Hepatocyte (in vitro differentiated cells): ENCODE measurements around the gene PHLDB2. TPM values are rescaled to one million over a fixed set of nuclear protein-coding genes. Genes with fewer than 3 reads are reported as not detected.

Experiments used
- DNase-seq: peaks from one replicate; pipeline ENCODE4 v3.0.0-alpha.2; 2016; ENCODE audit warnings: low spot score
- H2AFZ ChIP-seq: fragments of 200-600 bp; sonication (generic); 2 replicates; pipeline ENCODE4 v1.6.0; 2016; ENCODE audit warnings: antibody characterized with exemption, mild to moderate bottlenecking
- H3K27ac ChIP-seq: fragments of 200-600 bp; sonication (generic); 2 replicates; pipeline ENCODE4 v1.5.1; 2016; ENCODE audit warnings: mild to moderate bottlenecking
- H3K27me3 ChIP-seq: fragments of 200-600 bp; sonication (generic); 2 replicates; pipeline ENCODE4 v1.6.1; 2016
- H3K36me3 ChIP-seq: fragments of 200-600 bp; sonication (generic); replicated peaks from 2 replicates; pipeline ENCODE4 v1.5.1; 2016; ENCODE audit warnings: low read depth; ENCODE audit not compliant: insufficient read depth
- H3K4me1 ChIP-seq: fragments of 200-600 bp; sonication (generic); 2 replicates; pipeline ENCODE4 v1.5.1; 2016; ENCODE audit warnings: mild to moderate bottlenecking, moderate library complexity; ENCODE audit not compliant: insufficient read depth
- H3K4me2 ChIP-seq: fragments of 200-600 bp; sonication (generic); 2 replicates; pipeline ENCODE4 v1.6.0; 2016
- H3K4me3 ChIP-seq: fragments of 200-600 bp; sonication (generic); 2 replicates; pipeline ENCODE4 v1.5.1; 2016; ENCODE audit warnings: mild to moderate bottlenecking
- H3K79me2 ChIP-seq: fragments of 200-600 bp; sonication (generic); 2 replicates; pipeline ENCODE4 v1.6.0; 2017; ENCODE audit warnings: mild to moderate bottlenecking
- H3K9me2 ChIP-seq: fragments of 200-600 bp; sonication (generic); replicated peaks from 2 replicates; pipeline ENCODE4 v1.6.0; 2017; ENCODE audit warnings: mild to moderate bottlenecking; ENCODE audit not compliant: insufficient read depth
- H3K9me3 ChIP-seq: fragments of 200-600 bp; sonication (generic); 2 replicates; pipeline ENCODE4 v1.5.1; 2016; ENCODE audit warnings: low read depth, mild to moderate bottlenecking
- H4K20me1 ChIP-seq: fragments of 200-600 bp; sonication (generic); 2 replicates; pipeline ENCODE4 v1.6.0; 2016; ENCODE audit warnings: mild to moderate bottlenecking; ENCODE audit not compliant: insufficient read depth, poor library complexity, severe bottlenecking
- EZH2 ChIP-seq: fragments of 200-600 bp; sonication (generic); IDR thresholded peaks from 2 replicates; pipeline ENCODE4 v1.6.1; 2016; ENCODE audit warnings: antibody characterized with exemption, mild to moderate bottlenecking, borderline replicate concordance
- EZH2phosphoT487 ChIP-seq: fragments of 200-600 bp; sonication (generic); IDR thresholded peaks from one replicate; pipeline ENCODE4 v1.6.1; 2018; ENCODE audit warnings: antibody characterized with exemption, mild to moderate bottlenecking, low read depth, moderate library complexity; ENCODE audit not compliant: unreplicated experiment, severe bottlenecking
- WGBS: methylation state at CpG from one replicate; pipeline ENCODE4 v1.1.6; 2016; ENCODE audit warnings: low lambda C conversion rate; ENCODE audit errors: missing lambda C conversion rate; 5-methylcytosine and 5-hydroxymethylcytosine counted together
- polyA plus RNA-seq: library from polyadenylated mRNA; unstranded; fragments of >200 nt; fragmentation: Nextera tagmentation; extraction: Ambion mirVana; gene quantifications from 2 replicates; pipeline ENCODE4 v1.2.1, GENCODE V29; 2016
- total RNA-seq: library from RNA; depleted of rRNA; stranded (reverse); fragments of >200 nt; gene quantifications from 2 replicates; pipeline ENCODE4 v1.2.3, GENCODE V29; 2014
- TF ChIP-seq, protein P1 (sequence below): fragments of 200-600 bp; sonication (generic); IDR thresholded peaks from 2 replicates; pipeline ENCODE4 v1.5.1; 2016; ENCODE audit warnings: antibody characterized with exemption, mild to moderate bottlenecking; ENCODE audit not compliant: poor library complexity

PHLDB2 gene
- total and polyA plus RNA-seq, 2 experiments from 2014 or later = 49.0 to 52.7 TPM

DNA sequence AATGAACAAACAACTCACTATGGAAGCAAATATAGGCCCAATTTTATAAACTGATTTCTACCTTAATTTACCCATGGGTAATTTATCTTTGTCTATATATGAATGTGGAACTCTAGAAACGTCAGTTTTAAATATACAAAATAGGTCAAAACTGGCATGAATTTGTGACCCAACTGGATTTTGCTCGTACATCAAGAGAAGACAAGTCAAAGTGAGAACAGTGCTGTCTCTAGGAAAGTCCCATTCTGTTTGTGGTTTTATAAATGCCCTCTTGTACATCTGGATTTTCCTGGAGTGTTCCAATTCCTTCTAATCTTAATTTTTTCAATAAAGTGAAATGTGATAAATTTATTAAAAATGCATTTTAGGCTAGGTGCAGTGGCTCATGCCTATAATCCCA, 69.5 kb downstream of the PHLDB2 start:
- no peak for DNase-seq
- 90% methylated on average over 2 of the region's 2 CpGs for WGBS
- H3K9me2 ChIP-seq = no peaks in the 10 kb centered on the region
- H3K4me2 ChIP-seq = no peak overlapping the region
- H3K27me3 ChIP-seq = no peaks in the 10 kb centered on the region
- H3K79me2 ChIP-seq = peaks cover 14% of the 10 kb centered on the region
- H3K36me3 ChIP-seq = no peaks in the 10 kb centered on the region
- no peak overlapping the region for H2AFZ ChIP-seq
- no peaks in the 10 kb centered on the region for H4K20me1 ChIP-seq
- no peaks in the 10 kb centered on the region for H3K9me3 ChIP-seq
- TF ChIP-seq EZH2 (no peak), EZH2phosphoT487 (no peak)
- TF ChIP-seq, protein P1, sequence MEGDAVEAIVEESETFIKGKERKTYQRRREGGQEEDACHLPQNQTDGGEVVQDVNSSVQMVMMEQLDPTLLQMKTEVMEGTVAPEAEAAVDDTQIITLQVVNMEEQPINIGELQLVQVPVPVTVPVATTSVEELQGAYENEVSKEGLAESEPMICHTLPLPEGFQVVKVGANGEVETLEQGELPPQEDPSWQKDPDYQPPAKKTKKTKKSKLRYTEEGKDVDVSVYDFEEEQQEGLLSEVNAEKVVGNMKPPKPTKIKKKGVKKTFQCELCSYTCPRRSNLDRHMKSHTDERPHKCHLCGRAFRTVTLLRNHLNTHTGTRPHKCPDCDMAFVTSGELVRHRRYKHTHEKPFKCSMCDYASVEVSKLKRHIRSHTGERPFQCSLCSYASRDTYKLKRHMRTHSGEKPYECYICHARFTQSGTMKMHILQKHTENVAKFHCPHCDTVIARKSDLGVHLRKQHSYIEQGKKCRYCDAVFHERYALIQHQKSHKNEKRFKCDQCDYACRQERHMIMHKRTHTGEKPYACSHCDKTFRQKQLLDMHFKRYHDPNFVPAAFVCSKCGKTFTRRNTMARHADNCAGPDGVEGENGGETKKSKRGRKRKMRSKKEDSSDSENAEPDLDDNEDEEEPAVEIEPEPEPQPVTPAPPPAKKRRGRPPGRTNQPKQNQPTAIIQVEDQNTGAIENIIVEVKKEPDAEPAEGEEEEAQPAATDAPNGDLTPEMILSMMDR = no peak
- peaks cover 10% of the 10 kb centered on the region for H3K4me1 ChIP-seq
- H3K4me3 ChIP-seq = no peak overlapping the region
- no peak overlapping the region for H3K27ac ChIP-seq

DNA sequence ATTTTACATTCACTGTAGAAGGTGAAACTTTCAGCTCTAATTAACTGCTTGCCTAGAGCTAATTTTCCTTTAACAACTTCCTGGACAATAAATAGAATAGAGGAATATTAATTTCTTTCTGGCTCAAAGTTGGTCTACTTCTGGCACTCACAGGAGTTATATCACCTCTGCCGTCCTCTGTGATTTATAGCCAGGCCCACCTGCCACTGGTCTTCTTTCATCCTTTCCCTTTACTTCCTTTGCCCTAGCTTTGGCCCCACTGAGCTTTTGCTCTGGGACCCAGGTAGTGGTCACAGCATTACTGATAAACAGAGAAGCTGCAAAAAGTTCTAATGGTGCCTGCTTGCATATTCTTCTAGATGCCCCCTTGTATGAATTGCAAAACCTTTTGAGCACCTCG, 70.4 kb downstream of the PHLDB2 start:
- peaks cover 14% of the 10 kb centered on the region for H3K79me2 ChIP-seq

DNA sequence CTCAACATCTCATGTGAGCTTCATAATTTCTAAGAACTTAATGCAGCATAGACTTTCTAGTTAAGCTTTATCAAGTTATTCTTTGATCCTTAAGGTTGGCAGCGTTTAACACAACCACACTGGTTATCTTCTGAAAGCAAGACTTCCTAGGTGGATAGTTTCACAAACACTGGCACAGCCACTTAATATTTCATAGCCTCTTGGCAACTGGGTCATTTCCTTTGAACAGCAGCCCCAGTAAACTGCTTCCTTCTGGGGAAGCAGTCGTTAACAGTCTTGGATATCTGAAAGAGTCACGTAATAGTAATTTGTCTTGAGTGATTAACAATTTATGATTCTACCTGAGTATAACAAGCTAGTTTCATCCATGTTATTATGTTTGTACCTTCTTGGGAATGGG, 73.9 kb downstream of the PHLDB2 start:
- Histone ChIP-seq H3K9me2 (no peaks in the 10 kb centered on the region), H3K27ac (no peak overlapping the region), H3K79me2 (peaks cover 11% of the 10 kb centered on the region), H3K27me3 (no peaks in the 10 kb centered on the region), H4K20me1 (no peaks in the 10 kb centered on the region), H2AFZ (no peak overlapping the region), H3K9me3 (no peaks in the 10 kb centered on the region), H3K36me3 (no peaks in the 10 kb centered on the region), H3K4me3 (no peak overlapping the region), H3K4me2 (no peak overlapping the region), H3K4me1 (peaks cover 34% of the 10 kb centered on the region)
- TF ChIP-seq, protein P1 = no peak
- TF ChIP-seq EZH2 (no peak), EZH2phosphoT487 (no peak)
- 57% methylated on average over 3 of the region's 3 CpGs for WGBS
- no peak for DNase-seq

More for the DNA sequence above, 70.4 kb downstream of the PHLDB2 start:
- Histone ChIP-seq H3K4me3 (no peak overlapping the region), H4K20me1 (no peaks in the 10 kb centered on the region), H3K27ac (no peak overlapping the region), H3K9me2 (no peaks in the 10 kb centered on the region), H2AFZ (no peak overlapping the region), H3K4me2 (no peak overlapping the region), H3K4me1 (peaks cover 19% of the 10 kb centered on the region), H3K36me3 (no peaks in the 10 kb centered on the region), H3K27me3 (no peaks in the 10 kb centered on the region), H3K9me3 (no peaks in the 10 kb centered on the region)
- no peak for DNase-seq
- 82% methylated on average over 2 of the region's 2 CpGs for WGBS
- TF ChIP-seq, protein P1 = no peak
- TF ChIP-seq EZH2 = no peak
- no peak for TF ChIP-seq EZH2phosphoT487

DNA sequence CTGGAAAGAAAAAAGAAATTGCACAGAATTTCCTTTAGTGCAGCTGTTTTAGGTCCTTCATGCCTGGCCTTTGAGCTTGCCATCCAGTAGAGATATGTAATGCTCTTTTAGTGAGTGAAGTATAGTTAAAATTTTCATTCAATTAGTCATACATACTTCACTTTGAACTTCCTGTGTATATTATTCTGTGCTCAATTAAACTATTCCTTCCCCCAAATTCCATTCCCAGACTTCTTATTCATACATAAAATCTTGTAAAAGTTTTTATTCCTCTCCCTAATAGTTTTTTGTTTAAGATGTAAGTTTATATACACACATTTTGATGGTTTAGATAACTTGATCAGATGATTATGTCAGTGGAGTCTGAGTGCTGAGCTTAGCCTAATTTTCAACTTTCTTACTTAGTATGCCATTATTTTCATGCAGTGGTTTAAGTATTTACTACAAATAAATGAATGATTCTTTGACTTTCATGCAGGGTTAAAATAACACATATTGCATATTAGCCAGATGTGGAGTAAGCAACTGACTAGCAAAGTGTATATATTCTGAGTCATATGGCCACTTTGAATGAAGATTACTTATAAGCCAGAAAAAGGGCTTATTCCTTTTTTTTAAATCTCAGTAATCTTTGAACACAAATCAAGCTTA, 77.3 kb downstream of the PHLDB2 start:
- Histone ChIP-seq H3K9me2 (no peaks in the 10 kb centered on the region), H3K4me1 (peaks cover 34% of the 10 kb centered on the region), H3K27me3 (no peaks in the 10 kb centered on the region), H3K9me3 (no peaks in the 10 kb centered on the region), H3K4me2 (no peak overlapping the region), H4K20me1 (no peaks in the 10 kb centered on the region), H3K27ac (peak overlapping the region; percentile 67), H3K79me2 (no peaks in the 10 kb centered on the region), H3K36me3 (no peaks in the 10 kb centered on the region), H3K4me3 (no peak overlapping the region), H2AFZ (no peak overlapping the region)
- DNase-seq = no peak
- TF ChIP-seq EZH2phosphoT487 (no peak), EZH2 (no peak)
- TF ChIP-seq, protein P1 = no peak
